Right cardiac atrium (tissue), 5 donors: ENCODE data around the gene C12orf60. TPM values are rescaled to one million over a fixed set of nuclear protein-coding genes. Genes with fewer than 3 reads are reported as not detected.

ENCODE experiments used
- ATAC-seq, 2 donors: fragments of 200-7000 bp; cut with Tn5 transposase; one replicate each; pipeline versions ENCODE4 v1.8.0 to v1.9.1; 2020; ENCODE audit warnings: moderate library complexity in 2 of 2, mild to moderate bottlenecking in 1 of 2
- DNase-seq, 3 donors: peaks; one replicate each; pipeline ENCODE4 v3.0.0-alpha.2; 2020
- H3K27ac ChIP-seq: one replicate; pipeline ENCODE4 v1.5.1; 2013; ENCODE audit warnings: mild to moderate bottlenecking, low read length, control low read depth, moderate library complexity
- H3K27me3 ChIP-seq: one replicate; pipeline ENCODE4 v1.6.1; 2013; ENCODE audit not compliant: control insufficient read depth, insufficient read depth
- H3K4me1 ChIP-seq: one replicate; pipeline ENCODE4 v1.6.1; 2013; ENCODE audit warnings: low read length; ENCODE audit not compliant: control insufficient read depth, insufficient read depth
- H3K4me3 ChIP-seq: one replicate; pipeline ENCODE4 v1.5.1; 2013; ENCODE audit warnings: low read length, control low read depth
- H3K9me3 ChIP-seq: one replicate; pipeline ENCODE4 v1.6.1; 2013; ENCODE audit warnings: low read length; ENCODE audit not compliant: control insufficient read depth
- WGBS: extraction: QIAGEN DNeasy Blood & Tissue Kit; methylation state at CpG from one replicate; pipeline ENCODE4 v1.1.7; 2013; 5-methylcytosine and 5-hydroxymethylcytosine counted together
- intact Hi-C, 4 donors: fragments of 100-400 bp; cut with DNase I; formaldehyde crosslinking; loops; one replicate each; pipeline versions ENCODE4 v1.11.0 to v1.14.0; 2022 to 2023
- polyA plus RNA-seq: library from polyadenylated mRNA; stranded (reverse); fragments of 200-250 nt; gene quantifications from one replicate; pipeline ENCODE4 v1.2.3, GENCODE V29; 2013
- total RNA-seq, 4 donors: library from RNA; stranded (reverse); fragmentation: NEBNext Ultra II Directional; extraction: Animal tissue kit (Norgen Biotek cat#: 25700); gene quantifications; one replicate each; pipeline ENCODE4 v1.2.1, GENCODE V29; 2021
- donor health status: healthy with polysubstance abuse.
- donor health status: DM: no; HTN: yes; CAD: no.
- donor health status: DM: no; HTN: no; CAD: no.
- donor health status: DM: no; HTN: yes; CAD: no; lungs with severe emphysema.
- donor health status: DM: yes; HTN: yes; CAD: no.

C12orf60 gene
- total and polyA plus RNA-seq, 5 donors, result 1.4 to 3.8 (median 1.6) TPM

GRCh38 chr12:14849661-14850060, 46.2 kb downstream of the C12orf60 start:
- DNase-seq (no peak), ATAC-seq (peak; percentile 79 to 88)
- WGBS, result 45% methylated on average over 2 of the region's 2 CpGs
- Histone ChIP-seq H3K4me3 (no peak overlapping the region), H3K27me3 (no peaks in the 10 kb centered on the region), H3K27ac (no peak overlapping the region), H3K9me3 (no peaks in the 10 kb centered on the region), H3K4me1 (peaks cover 7% of the 10 kb centered on the region)
- intact Hi-C loops, result loop anchor here in 3 of 4 donors (5.0 to 10.0 kb wide), 3 partner anchors 38 to 148 kb away; partner anchors contain the start of gene MGP (in 3 of the 3)

- intact Hi-C loops, result loop anchor here in 1 of 4 donors (5.0 kb wide), 1 partner anchor 36 kb away; the partner anchor contains the start of gene MGP
- H3K4me3 ChIP-seq, result no peak overlapping the region
These were observed 47.6 kb downstream of the C12orf60 start for GRCh38 chr12:14850929-14851663.

GRCh38 chr12:14852880-14853279, 49.4 kb downstream of the C12orf60 start:
- Histone ChIP-seq H3K4me1 (peaks cover 4% of the 10 kb centered on the region), H3K27me3 (no peaks in the 10 kb centered on the region), H3K4me3 (no peak overlapping the region), H3K9me3 (no peaks in the 10 kb centered on the region), H3K27ac (no peak overlapping the region)
- no peak for DNase-seq
- intact Hi-C loops, result loop anchor here in 1 of 4 donors (5.0 kb wide), 1 partner anchor 34 kb away; the partner anchor contains the start of gene MGP
- no peak for ATAC-seq

More at GRCh38 chr12:14850929-14851663, 47.6 kb downstream of the C12orf60 start:
- Histone ChIP-seq H3K9me3 (no peaks in the 10 kb centered on the region), H3K27me3 (no peaks in the 10 kb centered on the region), H3K4me1 (peaks cover 7% of the 10 kb centered on the region), H3K27ac (no peak overlapping the region)
- ATAC-seq (no peak), DNase-seq (no peak)
- 94% methylated on average over 1 of the region's 1 CpG for WGBS

- ATAC-seq, result peak; percentile 39 to 51
- DNase-seq, result peak in 2 of 3 donors; percentile 53 to 58
These were observed 50.5 kb downstream of the C12orf60 start for GRCh38 chr12:14853961-14854360.

GRCh38 chr12:14854586-14855183, 51.2 kb downstream of the C12orf60 start:
- Histone ChIP-seq H3K9me3 (no peaks in the 10 kb centered on the region), H3K4me3 (no peak overlapping the region), H3K27ac (no peak overlapping the region), H3K27me3 (no peaks in the 10 kb centered on the region), H3K4me1 (peaks cover under 1% of the 10 kb centered on the region)
- ATAC-seq (no peak), DNase-seq (no peak)
- WGBS, result 55% methylated on average over 6 of the region's 6 CpGs
- intact Hi-C loops, result loop anchor here in 1 of 4 donors (5.0 kb wide), 1 partner anchor 33 kb away; the partner anchor contains the start of gene MGP

More at GRCh38 chr12:14853961-14854360, 50.5 kb downstream of the C12orf60 start:
- Histone ChIP-seq H3K27me3 (no peaks in the 10 kb centered on the region), H3K9me3 (no peaks in the 10 kb centered on the region), H3K27ac (peak overlapping the region; percentile 36), H3K4me1 (peaks cover 1% of the 10 kb centered on the region), H3K4me3 (no peak overlapping the region)
- intact Hi-C loops, result loop anchor here in 1 of 4 donors (5.0 kb wide), 1 partner anchor 33 kb away; the partner anchor contains the start of gene MGP
- WGBS, result 26% methylated on average over 3 of the region's 3 CpGs

- WGBS, result 95% methylated on average over 1 of the region's 1 CpG
- Histone ChIP-seq H3K9me3 (no peaks in the 10 kb centered on the region), H3K4me1 (no peaks in the 10 kb centered on the region), H3K4me3 (no peak overlapping the region), H3K27ac (no peak overlapping the region), H3K27me3 (no peaks in the 10 kb centered on the region)
- no peak for ATAC-seq
- intact Hi-C loops, result no loop called here
- DNase-seq, result no peak
These were observed 55.0 kb downstream of the C12orf60 start for GRCh38 chr12:14858513-14858912.

- ATAC-seq (no peak), DNase-seq (no peak)
- Histone ChIP-seq H3K4me1 (no peaks in the 10 kb centered on the region), H3K9me3 (no peaks in the 10 kb centered on the region), H3K4me3 (no peak overlapping the region), H3K27ac (no peak overlapping the region), H3K27me3 (no peaks in the 10 kb centered on the region)
- intact Hi-C loops, result no loop called here
These were observed 57.0 kb downstream of the C12orf60 start for GRCh38 chr12:14860490-14860889.

GRCh38 chr12:14868916-14869506, 65.5 kb downstream of the C12orf60 start:
- H3K27ac ChIP-seq, result no peak overlapping the region
- ATAC-seq (no peak), DNase-seq (peak in 2 of 3 donors; percentile 21 to 45)
- no peak overlapping the region for H3K4me3 ChIP-seq
- no peaks in the 10 kb centered on the region for H3K4me1 ChIP-seq
- WGBS, result 96% methylated on average over 3 of the region's 3 CpGs
- intact Hi-C loops, result no loop called here
- no peaks in the 10 kb centered on the region for H3K27me3 ChIP-seq
- H3K9me3 ChIP-seq, result no peaks in the 10 kb centered on the region

- no peak for DNase-seq
- intact Hi-C loops, result no loop called here
- Histone ChIP-seq H3K4me3 (no peak overlapping the region), H3K27me3 (no peaks in the 10 kb centered on the region), H3K27ac (no peak overlapping the region), H3K4me1 (no peaks in the 10 kb centered on the region), H3K9me3 (no peaks in the 10 kb centered on the region)
- WGBS, result 97% methylated on average over 1 of the region's 1 CpG
- ATAC-seq, result no peak
These were observed 67.8 kb downstream of the C12orf60 start for GRCh38 chr12:14871247-14871646.

- Histone ChIP-seq H3K27ac (no peak overlapping the region), H3K27me3 (no peaks in the 10 kb centered on the region), H3K4me1 (no peaks in the 10 kb centered on the region), H3K4me3 (no peak overlapping the region), H3K9me3 (no peaks in the 10 kb centered on the region)
- ATAC-seq, result no peak
- WGBS, result 91% methylated on average over 1 of the region's 1 CpG
- intact Hi-C loops, result no loop called here
- no peak for DNase-seq
These were observed 68.4 kb downstream of the C12orf60 start for GRCh38 chr12:14871886-14872285.
